ENCODE measurements around the gene C3orf62. TPM values are rescaled to one million over a fixed set of nuclear protein-coding genes. Genes with fewer than 3 reads are reported as not detected.
"Not testable (repeated sequence)": the region's sequence is repeated elsewhere in the genome, so short reads cannot be mapped to it uniquely, and the experiment has no call there.

Gene C3orf62
- polyA plus RNA-seq, 1 experiment = 2.1 TPM

GRCh38 chr3:49237344-49237743, 39.7 kb downstream of the C3orf62 start:
- TF ChIP-seq CTCF (IDR thresholded peaks at IDR 0.05; ENCODE audit: insufficient read depth, low read depth, low read length) = no peak
- ChIA-PET POLR2A (no interaction called here), CTCF (no interaction called here)

GRCh38 chr3:49236226-49236625, 40.8 kb downstream of the C3orf62 start:
- Histone ChIP-seq H3K36me3 (ENCODE audit: control insufficient read depth, insufficient read depth, low read length) (no peaks in the 10 kb centered on the region), H3K27me3 (ENCODE audit: control insufficient read depth, insufficient read depth, low read length) (no peaks in the 10 kb centered on the region), H3K4me3 (ENCODE audit: low read depth, low read length) (no peak overlapping the region)
- no peak for DNase-seq (ENCODE audit: low read depth)
- POLR2A ChIA-PET = no interaction called here
- CTCF ChIA-PET = no interaction called here
- no peak for TF ChIP-seq CTCF (IDR thresholded peaks at IDR 0.05; ENCODE audit: insufficient read depth, low read depth, low read length)

More at GRCh38 chr3:49237344-49237743, 39.7 kb downstream of the C3orf62 start:
- H3K27me3 ChIP-seq (ENCODE audit: control insufficient read depth, insufficient read depth, low read length) = no peaks in the 10 kb centered on the region
- no peak for DNase-seq (ENCODE audit: low read depth)
- no peaks in the 10 kb centered on the region for H3K36me3 ChIP-seq (ENCODE audit: control insufficient read depth, insufficient read depth, low read length)
- no peak overlapping the region for H3K4me3 ChIP-seq (ENCODE audit: low read depth, low read length)

- H3K36me3 ChIP-seq (ENCODE audit: control insufficient read depth, insufficient read depth, low read length); H3K4me3 ChIP-seq (ENCODE audit: low read depth, low read length); CTCF ChIA-PET; DNase-seq (ENCODE audit: low read depth); POLR2A ChIA-PET; H3K27me3 ChIP-seq (ENCODE audit: control insufficient read depth, insufficient read depth, low read length): not testable (repeated sequence)
Observed at GRCh38 chr3:49228817-49229216, 48.2 kb downstream of the C3orf62 start.

GRCh38 chr3:49222002-49222401, 55.0 kb downstream of the C3orf62 start:
- CTCF ChIA-PET = interaction anchor here (1.3 kb wide), 1 partner anchor 51 kb away, joined by 3 read pairs; the partner anchor contains the start of gene KLHDC8B
- DNase-seq (ENCODE audit: low read depth) = no peak
- no peaks in the 10 kb centered on the region for H3K27me3 ChIP-seq (ENCODE audit: control insufficient read depth, insufficient read depth, low read length)
- no peak overlapping the region for H3K4me3 ChIP-seq (ENCODE audit: low read depth, low read length)
- TF ChIP-seq CTCF (IDR thresholded peaks at IDR 0.05; ENCODE audit: insufficient read depth, low read depth, low read length) = no peak
- POLR2A ChIA-PET = no interaction called here
- H3K36me3 ChIP-seq (ENCODE audit: control insufficient read depth, insufficient read depth, low read length) = no peaks in the 10 kb centered on the region

- H3K27me3 ChIP-seq (ENCODE audit: control insufficient read depth, insufficient read depth, low read length); H3K4me3 ChIP-seq (ENCODE audit: low read depth, low read length); H3K36me3 ChIP-seq (ENCODE audit: control insufficient read depth, insufficient read depth, low read length); POLR2A ChIA-PET; DNase-seq (ENCODE audit: low read depth): not testable (repeated sequence)
- CTCF ChIA-PET = interaction anchor here (1.3 kb wide), 1 partner anchor 50 kb away, joined by 3 read pairs; the partner anchor contains the start of gene KLHDC8B
Observed at GRCh38 chr3:49220985-49221563, 56.0 kb downstream of the C3orf62 start.

GRCh38 chr3:49219132-49219531, 57.9 kb downstream of the C3orf62 start:
- no peaks in the 10 kb centered on the region for H3K36me3 ChIP-seq (ENCODE audit: control insufficient read depth, insufficient read depth, low read length)
- ChIA-PET CTCF (no interaction called here), POLR2A (no interaction called here)
- no peak overlapping the region for H3K4me3 ChIP-seq (ENCODE audit: low read depth, low read length)
- no peak for TF ChIP-seq CTCF (IDR thresholded peaks at IDR 0.05; ENCODE audit: insufficient read depth, low read depth, low read length)
- DNase-seq (ENCODE audit: low read depth) = no peak
- H3K27me3 ChIP-seq (ENCODE audit: control insufficient read depth, insufficient read depth, low read length) = no peaks in the 10 kb centered on the region

Small RNAs within 50 kb of the gene (small RNA-seq; reads per million reads assigned to genes)
- gene AC121247.2 (ENCODE audit: insufficient read length, low read depth, low replicate concordance) = not detected
- not detected for gene MIR4271 (ENCODE audit: insufficient read length, low read depth, low replicate concordance)
- not detected for gene RF00019 (ENCODE audit: insufficient read length, low read depth, low replicate concordance)

Other genes starting within 250 kb of the C3orf62 start
- 280 and 395 TPM in 2 replicates for gene IMPDH2, start 247.8 kb downstream of the C3orf62 start, polyA plus RNA-seq (2011; rRNA removed)
- 51.8 and 77.3 TPM in 2 replicates for gene QRICH1, start 183.2 kb downstream of the C3orf62 start, polyA plus RNA-seq (2011; rRNA removed)
- 221 and 339 TPM in 2 replicates for gene QARS1, start 172.5 kb downstream of the C3orf62 start, polyA plus RNA-seq (2011; rRNA removed)
- gene USP19, start 156.4 kb downstream of the C3orf62 start, polyA plus RNA-seq (2011; rRNA removed) = 32.9 and 54.6 TPM in 2 replicates
- gene LAMB2, start 144.2 kb downstream of the C3orf62 start, polyA plus RNA-seq (2011; rRNA removed) = 967 and 1,544 TPM in 2 replicates
- gene CCDC71, start 110.9 kb downstream of the C3orf62 start, polyA plus RNA-seq (2011; rRNA removed) = 23.1 and 33.3 TPM in 2 replicates
- 33.8 and 47.8 TPM in 2 replicates for gene KLHDC8B, start 105.6 kb downstream of the C3orf62 start, polyA plus RNA-seq (2011; rRNA removed)
- gene USP4, start 62.8 kb upstream of the C3orf62 start, polyA plus RNA-seq (2011; rRNA removed) = 63.5 and 72.7 TPM in 2 replicates
- gene GPX1, start 81.1 kb upstream of the C3orf62 start, polyA plus RNA-seq (2011; rRNA removed) = 503 and 751 TPM in 2 replicates
- gene RHOA, start 134.7 kb upstream of the C3orf62 start, polyA plus RNA-seq (2011; rRNA removed) = 549 and 615 TPM in 2 replicates
- gene TCTA, start 135.2 kb upstream of the C3orf62 start, polyA plus RNA-seq (2011; rRNA removed) = 43.3 and 57.2 TPM in 2 replicates
- gene AMT, start 145.2 kb upstream of the C3orf62 start, polyA plus RNA-seq (2011; rRNA removed) = 6.3 and 9.1 TPM in 2 replicates
- 11.2 and 29.5 TPM in 2 replicates for gene NICN1, start 152.1 kb upstream of the C3orf62 start, polyA plus RNA-seq (2011; rRNA removed)
- gene DAG1, start 193.0 kb upstream of the C3orf62 start, polyA plus RNA-seq (2011; rRNA removed) = 71.4 and 144 TPM in 2 replicates

Data from BJ (cell line).